Neural cell (in vitro differentiated cells): ENCODE results near the gene PRTG.
"Not testable (repeated sequence)": the region's sequence is repeated elsewhere in the genome, so short reads cannot be mapped to it uniquely, and the experiment has no call there.

ENCODE experiments used
- CTCF ChIP-seq: fragments of 450-650 bp; IDR thresholded peaks from 2 replicates; pipeline ENCODE4 v1.5.1; 2014; ENCODE audit warnings: antibody characterized with exemption, mild to moderate bottlenecking, moderate library complexity; ENCODE audit not compliant: poor library complexity, severe bottlenecking
- EZH2 ChIP-seq: fragments of 200-600, 300-800 bp; shearing (Covaris generic), sonication (generic); IDR thresholded peaks from 2 replicates; pipeline ENCODE4 v1.6.1; 2014; ENCODE audit warnings: antibody characterized with exemption, low read length, borderline replicate concordance, mild to moderate bottlenecking; ENCODE audit not compliant: insufficient read depth, poor library complexity, severe bottlenecking
- MXI1 ChIP-seq: fragments of 450-650 bp; conservative IDR thresholded peaks from 2 replicates; pipeline ENCODE4 v1.6.1; 2014; ENCODE audit warnings: antibody characterized with exemption, mild to moderate bottlenecking; ENCODE audit not compliant: poor library complexity, severe bottlenecking
- RAD21 ChIP-seq: fragments of 450-650 bp; conservative IDR thresholded peaks from 2 replicates; pipeline ENCODE4 v1.6.1; 2014; ENCODE audit warnings: antibody characterized with exemption, mild to moderate bottlenecking, moderate library complexity
- SMC3 ChIP-seq: fragments of 450-650 bp; conservative IDR thresholded peaks from 2 replicates; pipeline ENCODE4 v1.6.1; 2014; ENCODE audit warnings: antibody characterized with exemption, mild to moderate bottlenecking, moderate library complexity; ENCODE audit not compliant: poor library complexity
- TAF1 ChIP-seq: IDR thresholded peaks from 2 replicates; pipeline ENCODE4 v1.6.1; 2012; ENCODE audit warnings: low read depth

- TF ChIP-seq CTCF, EZH2, TAF1, SMC3, MXI1, RAD21: not testable (repeated sequence)
Measured at GRCh38 chr15:55753433-55753832, 10.5 kb upstream of the PRTG start.
